COR-L47 (cell line): ENCODE measurements around the gene PCDHGA2.
"Not testable (repeated sequence)": the region's sequence is repeated elsewhere in the genome, so short reads cannot be mapped to it uniquely, and the experiment has no call there.

Experiments
- DNase-seq: peaks from one replicate; lab custom pipeline; 2025; lab: John Stamatoyannopoulos, UW

The PCDHGA2 gene

DNA sequence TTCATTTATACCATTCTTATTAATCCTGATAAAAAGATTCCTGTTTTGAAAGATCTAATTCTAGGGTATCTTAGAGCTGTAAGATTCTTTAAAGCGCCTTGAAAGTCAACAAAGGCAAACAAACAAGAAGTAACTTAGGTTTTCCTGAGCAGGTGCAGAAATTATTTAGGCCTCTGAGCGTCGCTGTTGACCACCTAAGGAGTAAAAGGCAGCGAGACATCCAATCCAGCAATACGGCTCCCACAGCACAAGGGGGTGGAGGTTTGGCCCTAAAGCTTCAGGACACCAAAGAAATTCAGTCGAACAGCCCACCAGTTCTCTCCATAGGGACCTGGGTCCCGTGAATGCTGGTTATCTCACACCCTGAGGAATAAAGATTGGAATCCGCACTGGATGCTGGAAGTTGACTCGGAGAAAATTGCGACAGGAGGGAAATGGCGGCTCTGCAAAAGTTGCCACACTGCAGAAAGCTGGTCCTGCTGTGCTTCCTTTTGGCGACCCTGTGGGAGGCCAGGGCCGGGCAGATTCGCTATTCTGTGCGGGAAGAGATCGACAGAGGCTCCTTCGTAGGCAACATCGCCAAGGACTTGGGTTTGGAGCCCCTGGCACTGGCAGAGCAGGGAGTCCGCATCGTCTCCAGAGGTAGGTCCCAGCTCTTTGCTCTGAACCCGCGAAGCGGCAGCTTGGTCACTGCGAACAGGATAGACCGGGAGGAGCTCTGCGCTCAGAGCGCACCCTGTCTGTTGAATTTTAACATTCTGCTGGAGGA, at the start of gene PCDHGA2:
PCDHGA2 (plus strand) TSS at position 223 of the 769 bp plus-strand sequence.
- peak; percentile 30 for DNase-seq

DNA sequence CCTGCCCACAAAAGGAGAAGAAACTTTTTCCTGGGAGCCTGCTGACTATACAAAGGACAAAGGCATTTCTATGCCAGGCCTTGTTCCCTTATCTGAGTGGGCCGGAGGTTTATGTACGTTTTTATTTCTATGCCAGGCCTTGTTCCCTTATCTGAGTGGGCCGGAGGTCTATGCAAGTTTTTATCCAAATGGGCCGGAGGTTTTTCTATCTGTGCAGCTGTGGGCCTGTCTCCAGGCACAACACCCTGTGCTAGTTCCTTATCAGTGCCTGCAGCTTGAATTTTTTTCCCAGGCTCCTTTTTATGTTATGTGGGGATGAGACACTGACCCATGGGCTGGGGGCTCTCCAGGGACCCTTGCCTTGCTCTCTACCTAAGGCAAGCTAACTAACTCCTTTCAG, 40.2 kb upstream of the PCDHGA2 start:
- DNase-seq: no peak

DNA sequence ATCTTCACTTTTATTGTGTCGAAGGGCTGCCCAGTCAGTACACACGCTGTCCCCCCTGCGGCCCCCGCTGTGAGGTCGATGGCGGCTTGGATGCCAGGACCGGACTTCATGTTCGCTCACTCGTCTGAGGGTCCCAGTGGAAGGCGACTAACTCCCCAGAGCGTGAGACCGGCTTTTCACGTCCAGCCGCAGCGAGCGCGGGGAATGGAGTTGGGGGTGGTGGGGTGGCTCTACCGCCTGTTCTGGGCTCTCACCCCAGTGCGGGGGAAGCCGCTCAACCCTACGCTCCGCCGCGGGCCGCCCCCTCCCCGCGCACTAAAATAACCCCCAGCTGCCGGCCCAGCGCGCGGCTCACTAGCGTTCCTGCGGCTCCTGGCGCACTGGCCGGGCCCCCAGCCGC, 34.8 kb upstream of the PCDHGA2 start, which contains the start of gene SLC25A2:
SLC25A2 (minus strand) TSS at position 294 of the 400 bp plus-strand sequence; CDS start at position 110, 184 bp downstream.
- no peak for DNase-seq

DNA sequence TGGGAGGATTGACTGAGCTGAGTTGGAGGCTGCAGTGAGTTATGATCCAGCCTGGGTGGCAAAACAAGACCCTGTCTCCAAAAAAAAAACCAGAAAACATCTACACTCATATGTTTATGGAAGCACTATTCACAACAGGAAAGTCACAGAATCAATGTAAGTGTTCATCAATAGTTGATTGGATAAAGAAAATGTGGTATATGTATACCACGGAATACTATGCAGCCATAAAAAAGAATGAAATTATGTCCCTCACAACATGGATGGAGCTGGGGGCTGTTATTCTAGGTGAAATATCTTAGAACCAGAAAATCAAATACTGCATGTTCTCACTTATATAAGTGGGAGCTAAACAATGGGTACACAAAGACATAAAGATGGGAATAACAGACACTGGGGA, 31.9 kb upstream of the PCDHGA2 start:
- DNase-seq: no peak

DNA sequence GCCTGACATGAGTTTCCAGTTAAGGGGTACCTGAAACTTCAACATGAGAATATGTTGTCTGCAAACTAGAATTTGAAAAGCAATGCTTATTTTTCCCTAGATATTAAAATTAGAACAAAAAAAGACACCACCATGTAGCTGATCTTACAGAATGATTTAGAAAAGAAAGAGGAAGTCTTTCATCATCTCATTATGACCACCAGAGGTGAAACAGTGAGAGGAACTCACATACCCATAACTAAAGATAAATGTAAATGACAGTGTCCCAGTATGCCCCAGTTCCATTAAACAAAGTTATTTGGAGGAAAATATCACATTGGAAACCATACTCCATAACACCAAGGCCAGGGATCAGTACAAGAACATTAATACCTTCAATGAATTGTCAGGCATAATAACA, 24.8 kb upstream of the PCDHGA2 start:
- DNase-seq: no peak

DNA sequence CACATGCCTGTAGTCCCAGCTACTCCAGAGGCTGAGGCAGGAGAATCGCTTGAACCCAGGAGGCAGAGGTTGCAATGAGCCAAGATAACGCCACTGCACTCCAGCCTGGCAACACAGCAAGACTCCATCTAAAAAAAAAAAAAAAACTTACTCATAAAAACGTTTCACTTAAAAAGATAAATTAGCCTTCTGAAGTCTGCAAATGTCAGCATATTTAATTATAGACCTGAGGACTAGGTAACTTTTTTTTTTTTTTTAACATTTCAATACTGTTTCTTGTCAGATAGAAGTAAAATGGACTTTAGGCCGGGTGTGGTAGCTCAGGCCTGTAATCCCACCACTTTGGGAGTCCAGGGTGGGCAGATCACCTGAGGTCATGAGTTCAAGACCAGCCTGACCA, 21.6 kb upstream of the PCDHGA2 start:
- DNase-seq: not testable (repeated sequence)

DNA sequence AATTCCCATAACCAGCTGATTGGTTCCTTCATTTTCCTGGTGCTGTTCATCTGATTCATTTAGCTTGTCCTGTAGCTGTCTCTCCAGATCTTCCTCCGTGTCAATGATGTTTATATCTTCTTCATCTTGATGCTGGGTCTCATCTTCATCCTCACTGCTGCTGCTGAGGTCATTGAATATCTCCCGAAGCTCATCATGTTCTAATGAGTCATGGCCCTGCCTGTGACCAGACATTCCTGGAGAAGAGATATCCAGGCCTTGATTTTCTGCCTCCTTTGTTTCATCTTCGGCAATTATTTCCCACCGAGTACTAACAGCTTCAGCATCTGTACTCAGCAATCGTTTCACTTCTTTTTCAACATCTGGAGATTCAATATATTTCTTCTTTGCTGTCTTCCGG, 19.4 kb upstream of the PCDHGA2 start:
- DNase-seq: no peak

DNA sequence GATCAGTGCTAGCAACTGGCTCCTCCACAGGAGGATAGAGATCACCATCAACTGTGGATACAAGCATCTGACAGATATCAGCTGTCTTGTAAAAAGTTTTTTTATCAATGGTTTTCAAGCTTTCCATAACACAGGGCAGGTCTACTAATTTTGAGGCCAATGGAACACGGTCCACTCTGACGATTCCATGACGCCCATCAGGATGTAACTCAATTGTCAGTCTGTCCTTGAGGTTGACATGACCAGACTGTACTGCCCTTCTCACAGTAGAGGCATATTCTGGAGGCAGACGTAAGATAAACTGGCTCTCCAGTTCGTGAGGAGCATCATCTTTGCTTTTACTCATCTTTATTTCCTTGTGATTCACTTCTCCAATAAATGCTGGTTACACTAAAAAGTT, 18.9 kb upstream of the PCDHGA2 start:
- DNase-seq: no peak

DNA sequence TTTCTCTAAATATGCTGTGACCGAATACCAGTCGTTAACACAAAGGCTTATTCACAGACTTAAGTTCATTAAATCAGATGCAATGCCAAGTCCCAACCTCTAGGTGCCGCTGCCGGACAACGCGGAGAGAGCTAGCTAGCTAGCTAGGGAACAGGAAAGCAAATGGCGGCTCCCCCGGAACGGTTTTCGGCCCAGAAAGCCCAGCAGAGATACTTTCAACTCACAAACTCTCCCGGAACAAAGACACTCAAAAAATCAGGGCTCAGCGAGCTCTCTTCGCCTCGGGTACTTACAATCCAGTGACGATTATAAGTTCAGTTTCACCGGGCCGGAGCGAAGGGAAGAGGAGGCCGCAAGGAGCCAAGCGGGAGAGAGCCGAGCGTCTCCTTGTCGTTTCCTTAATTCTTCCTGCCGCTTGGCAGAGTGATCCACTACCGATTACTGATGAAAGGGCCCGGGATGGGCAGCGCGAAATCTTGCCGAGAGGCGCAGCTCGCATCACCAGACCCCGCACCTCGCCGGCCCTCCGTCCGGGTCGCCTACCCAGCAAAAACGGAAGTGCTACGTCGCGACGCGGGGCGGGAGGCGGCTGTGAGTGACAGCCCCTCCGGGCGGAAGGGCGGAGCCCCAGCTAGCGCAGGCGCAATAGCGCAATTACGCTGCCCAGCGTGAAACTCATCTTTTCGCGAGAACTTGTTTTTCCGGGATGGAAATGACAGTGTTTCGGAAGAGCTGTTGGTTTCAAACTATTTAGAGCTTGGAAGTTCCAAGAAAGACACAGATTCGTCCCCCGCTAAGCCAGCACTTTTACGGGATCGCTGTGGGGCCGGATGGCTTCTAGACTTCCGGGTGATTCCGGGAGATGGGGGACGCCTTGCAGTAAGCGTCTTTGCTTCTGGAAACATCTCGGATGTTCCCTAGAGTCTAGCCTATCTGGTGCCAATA, 18.1 kb upstream of the PCDHGA2 start, which contains the start of gene TAF7:
TAF7 (minus strand) TSS at position 560 of the 945 bp plus-strand sequence. CDS start 740 bp downstream, outside the sequence.
- DNase-seq: peak; percentile 91

DNA sequence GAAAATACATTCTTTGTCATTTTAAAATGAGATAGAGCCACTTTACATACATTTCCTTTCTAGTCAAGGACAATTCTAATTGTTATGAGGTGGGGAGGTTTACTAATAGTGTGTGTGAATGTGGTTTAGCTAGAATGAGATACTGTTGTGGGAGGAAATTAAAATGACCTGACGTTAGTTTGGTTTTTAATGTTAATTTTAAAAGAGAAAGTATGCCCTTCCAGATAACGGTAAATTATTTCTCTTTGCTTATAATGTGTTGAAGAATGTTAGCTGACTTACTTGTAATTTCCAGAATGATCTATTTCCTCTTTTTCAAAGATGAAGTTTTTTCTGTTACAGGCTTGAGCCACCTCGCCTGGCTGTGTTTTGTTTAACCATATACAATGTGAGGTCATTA, 16.3 kb upstream of the PCDHGA2 start:
- DNase-seq: no peak

DNA sequence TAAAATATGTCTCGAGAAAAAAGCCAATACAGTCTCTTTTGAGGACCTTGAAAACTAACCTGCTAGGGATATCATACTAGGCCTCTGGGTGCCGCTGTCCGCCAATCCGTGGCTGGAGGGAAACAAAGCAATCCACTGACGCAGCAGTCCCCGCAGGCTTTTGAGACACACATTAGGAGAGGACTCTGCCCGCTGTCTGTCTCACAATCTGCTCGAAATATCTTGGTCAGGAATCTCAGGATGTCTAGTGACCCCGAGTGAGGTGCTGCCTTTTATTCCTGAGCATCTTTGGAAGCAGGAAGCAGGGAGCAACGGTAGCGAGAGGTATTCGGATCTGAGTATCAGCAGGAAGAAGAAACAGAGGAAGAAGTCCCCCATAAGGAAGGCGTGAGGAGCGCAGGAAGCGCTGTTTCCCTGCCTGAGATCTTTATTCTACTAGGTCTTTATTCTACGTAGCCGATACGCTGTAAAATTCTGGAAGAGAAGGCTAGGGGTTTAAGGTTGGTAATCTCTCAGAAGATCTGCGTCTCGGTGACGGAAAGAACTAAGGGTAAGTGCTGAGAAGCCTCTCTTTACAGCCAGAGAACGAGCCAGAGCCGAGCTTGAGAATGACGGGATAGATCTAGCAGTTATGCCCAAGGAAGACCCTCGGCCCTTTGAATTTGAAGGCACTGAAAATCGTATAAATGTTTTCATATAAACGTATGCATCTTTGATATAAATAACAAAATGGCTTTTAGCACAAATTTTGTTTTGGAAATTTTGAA, 12.3 kb upstream of the PCDHGA2 start:
- DNase-seq: peak; percentile 76

DNA sequence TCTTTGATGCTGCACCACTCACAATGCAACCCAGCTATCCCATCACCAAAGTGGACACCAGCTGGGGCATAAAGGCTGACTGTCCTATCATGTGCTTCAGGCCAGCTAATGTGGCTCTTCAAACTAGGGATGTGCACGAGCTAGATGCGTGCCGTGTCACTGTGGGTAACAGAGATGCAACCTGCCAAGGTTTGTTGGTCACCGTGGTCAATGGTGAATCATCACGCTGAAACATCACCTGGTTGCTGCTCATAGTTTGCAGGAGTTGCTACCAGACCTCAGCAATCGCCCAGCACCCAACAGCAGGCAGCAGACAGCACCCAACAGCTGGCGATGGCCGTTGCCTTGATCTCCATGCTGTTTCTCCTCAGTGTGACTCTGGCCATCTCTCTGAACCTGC, 10.3 kb upstream of the PCDHGA2 start:
- DNase-seq: no peak

DNA sequence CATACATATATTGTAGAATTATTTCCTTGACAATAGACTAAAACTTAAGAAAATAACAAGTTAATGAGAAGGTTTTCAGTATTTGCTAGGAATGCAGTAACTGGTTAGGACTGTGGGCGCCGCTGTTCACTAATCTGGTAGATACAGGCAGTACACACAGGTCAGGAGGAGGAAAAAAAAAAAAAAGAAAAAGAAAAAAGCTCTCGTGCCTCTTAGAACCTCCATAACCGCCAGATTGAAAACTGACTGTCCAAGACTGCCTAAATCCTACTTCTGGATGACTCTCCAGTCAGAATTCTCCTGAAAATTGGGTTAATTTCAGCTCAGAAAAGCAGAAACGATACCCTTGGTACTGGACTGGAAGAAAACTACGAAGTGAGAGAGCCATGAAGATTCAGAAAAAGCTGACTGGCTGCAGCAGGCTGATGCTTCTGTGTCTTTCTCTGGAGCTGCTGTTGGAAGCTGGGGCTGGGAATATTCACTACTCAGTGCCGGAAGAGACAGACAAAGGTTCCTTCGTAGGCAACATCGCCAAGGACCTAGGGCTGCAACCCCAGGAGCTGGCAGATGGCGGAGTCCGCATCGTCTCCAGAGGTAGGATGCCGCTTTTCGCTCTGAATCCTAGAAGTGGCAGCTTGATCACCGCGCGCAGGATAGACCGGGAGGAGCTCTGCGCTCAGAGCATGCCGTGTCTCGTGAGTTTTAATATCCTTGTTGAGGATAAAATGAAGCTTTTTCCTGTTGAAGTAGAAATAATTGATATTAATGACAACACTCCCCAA, 8.1 kb upstream of the PCDHGA2 start, which contains the start of gene PCDHGA1:
PCDHGA1 (plus strand) TSS at position 216 of the 782 bp plus-strand sequence.
- peak; percentile 17 for DNase-seq

DNA sequence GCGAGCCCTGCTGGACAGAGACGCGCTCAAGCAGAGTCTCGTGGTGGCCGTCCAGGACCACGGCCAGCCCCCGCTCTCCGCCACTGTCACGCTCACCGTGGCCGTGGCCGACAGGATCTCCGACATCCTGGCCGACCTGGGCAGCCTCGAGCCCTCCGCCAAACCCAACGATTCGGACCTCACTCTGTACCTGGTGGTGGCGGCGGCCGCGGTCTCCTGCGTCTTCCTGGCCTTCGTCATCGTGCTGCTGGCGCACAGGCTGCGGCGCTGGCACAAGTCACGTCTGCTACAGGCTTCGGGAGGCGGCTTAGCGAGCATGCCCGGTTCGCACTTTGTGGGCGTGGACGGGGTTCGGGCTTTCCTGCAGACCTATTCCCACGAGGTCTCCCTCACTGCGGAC, 6.0 kb upstream of the PCDHGA2 start:
- DNase-seq: not testable (repeated sequence)

DNA sequence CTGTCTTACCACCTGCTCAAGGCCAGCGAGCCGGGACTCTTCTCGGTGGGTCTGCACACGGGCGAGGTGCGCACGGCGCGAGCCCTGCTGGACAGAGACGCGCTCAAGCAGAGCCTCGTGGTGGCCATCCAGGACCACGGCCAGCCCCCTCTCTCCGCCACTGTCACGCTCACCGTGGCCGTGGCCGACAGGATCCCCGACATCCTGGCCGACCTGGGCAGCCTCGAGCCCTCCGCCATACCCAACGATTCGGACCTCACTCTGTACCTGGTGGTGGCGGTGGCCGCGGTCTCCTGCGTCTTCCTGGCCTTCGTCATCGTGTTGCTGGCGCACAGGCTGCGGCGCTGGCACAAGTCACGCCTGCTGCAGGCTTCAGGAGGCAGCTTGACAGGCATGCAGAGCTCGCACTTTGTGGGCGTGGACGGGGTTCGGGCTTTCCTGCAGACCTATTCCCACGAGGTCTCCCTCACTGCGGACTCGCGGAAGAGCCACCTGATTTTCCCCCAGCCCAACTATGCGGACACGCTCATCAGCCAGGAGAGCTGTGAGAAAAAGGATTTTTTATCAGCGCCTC, 2.3 kb downstream of the PCDHGA2 start:
- not testable (repeated sequence) for DNase-seq

DNA sequence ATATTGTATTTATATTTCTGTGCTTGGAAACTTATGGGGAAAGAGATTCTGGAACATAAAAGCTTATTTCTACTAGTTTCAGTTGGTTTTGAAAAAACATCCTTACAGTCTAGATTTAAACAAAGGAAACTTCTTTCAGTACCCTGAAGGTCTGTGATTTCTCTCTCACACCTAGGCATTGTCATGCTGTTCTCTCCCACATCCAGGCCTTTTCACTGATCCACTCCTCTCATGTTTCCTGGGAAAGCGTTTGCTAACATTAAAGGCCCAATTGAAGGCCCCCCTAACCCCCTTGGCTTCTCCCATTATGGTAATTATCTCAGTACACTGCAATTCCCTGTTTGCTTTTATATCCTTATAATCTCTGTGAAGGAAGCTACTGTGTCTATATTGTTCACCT, 4.2 kb downstream of the PCDHGA2 start:
- no peak for DNase-seq

DNA sequence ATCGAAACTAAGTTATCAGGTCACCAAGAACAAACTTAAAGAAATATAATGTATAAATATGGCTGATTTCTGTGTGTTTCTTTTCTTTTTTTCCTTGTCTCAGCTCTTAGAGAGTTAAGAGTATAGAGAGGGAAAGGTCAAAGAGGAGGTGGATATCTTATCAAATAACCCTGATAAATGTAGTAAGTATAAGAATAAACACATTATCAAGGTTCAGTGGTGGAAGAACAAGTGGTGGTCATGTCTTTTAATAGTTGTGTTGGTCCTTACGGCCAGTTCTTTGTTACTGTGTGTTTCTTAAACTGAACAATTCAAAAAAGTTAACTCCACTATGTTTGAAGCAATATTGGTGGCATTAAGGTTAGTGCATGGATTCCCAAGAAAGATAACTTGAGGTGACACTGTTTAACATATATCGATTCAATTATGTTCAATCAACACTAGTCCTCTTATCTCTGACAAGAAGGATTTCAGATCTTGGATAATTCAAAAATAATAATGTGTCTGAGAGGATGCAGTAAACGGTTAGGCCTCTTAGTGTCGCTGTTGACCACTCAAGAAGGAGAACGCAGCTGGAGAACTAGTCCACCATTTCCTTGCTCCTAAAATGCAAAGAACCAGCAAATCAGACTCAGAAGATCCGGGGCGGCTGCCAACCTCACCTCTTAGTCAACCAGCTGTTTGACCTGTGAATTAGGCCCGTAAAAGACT, 4.8 kb downstream of the PCDHGA2 start, which contains the start of gene PCDHGA3:
PCDHGA3 (plus strand) TSS at position 588 of the 711 bp plus-strand sequence. CDS start 205 bp downstream, outside the sequence.
- DNase-seq: peak; percentile 13

DNA sequence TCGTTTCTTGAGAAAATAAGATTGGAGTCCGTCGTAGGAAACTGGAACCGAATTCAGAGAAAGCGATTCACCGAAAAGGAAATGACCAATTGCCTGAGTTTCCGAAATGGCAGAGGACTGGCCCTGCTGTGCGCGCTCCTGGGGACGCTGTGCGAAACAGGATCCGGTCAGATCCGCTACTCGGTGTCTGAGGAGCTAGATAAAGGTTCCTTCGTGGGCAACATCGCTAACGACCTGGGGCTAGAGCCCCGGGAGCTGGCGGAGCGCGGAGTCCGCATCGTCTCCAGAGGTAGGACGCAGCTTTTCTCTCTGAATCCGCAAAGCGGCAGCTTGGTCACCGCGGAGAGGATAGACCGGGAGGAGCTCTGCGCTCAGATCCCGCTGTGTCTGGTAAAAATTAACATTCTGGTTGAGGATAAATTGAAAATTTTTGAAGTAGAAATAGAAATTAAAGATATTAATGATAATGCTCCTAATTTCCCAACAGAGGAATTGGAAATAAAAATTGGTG, 5.4 kb downstream of the PCDHGA2 start:
- no peak for DNase-seq

DNA sequence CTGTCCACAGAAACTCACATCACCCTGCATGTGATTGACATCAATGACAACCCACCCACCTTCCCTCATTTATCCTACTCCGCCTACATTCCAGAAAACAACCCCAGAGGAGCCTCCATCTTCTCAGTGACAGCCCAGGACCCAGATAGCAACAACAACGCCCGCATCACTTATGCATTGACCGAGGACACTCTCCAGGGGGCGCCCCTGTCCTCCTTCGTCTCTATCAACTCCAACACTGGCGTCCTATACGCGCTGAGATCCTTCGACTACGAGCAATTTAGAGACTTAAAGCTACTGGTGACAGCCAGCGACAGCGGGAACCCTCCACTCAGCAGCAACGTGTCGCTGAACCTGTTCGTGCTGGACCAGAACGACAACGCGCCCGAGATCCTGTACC, 6.8 kb downstream of the PCDHGA2 start:
- DNase-seq: no peak

DNA sequence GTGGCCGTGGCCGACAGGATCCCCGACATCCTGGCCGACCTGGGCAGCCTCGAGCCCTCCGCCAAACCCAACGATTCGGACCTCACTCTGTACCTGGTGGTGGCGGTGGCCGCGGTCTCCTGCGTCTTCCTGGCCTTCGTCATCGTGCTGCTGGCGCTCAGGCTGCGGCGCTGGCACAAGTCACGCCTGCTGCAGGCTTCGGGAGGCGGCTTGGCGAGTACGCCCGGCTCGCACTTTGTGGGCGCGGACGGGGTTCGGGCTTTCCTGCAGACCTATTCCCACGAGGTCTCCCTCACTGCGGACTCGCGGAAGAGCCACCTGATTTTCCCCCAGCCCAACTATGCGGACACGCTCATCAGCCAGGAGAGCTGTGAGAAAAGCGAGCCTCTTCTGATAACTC, 7.5 kb downstream of the PCDHGA2 start:
- not testable (repeated sequence) for DNase-seq
